HEK293 (cell line): ENCODE results near the gene TCEA3.

Source experiments
- CTCF ChIA-PET: fragments of 350-600 bp; formaldehyde crosslinking; extraction: SDS; loops from one replicate; lab custom pipeline; 2021; ENCODE audit warnings: antibody characterized with exemption; lab: Yijun Ruan, JAX
- POLR2A ChIA-PET: fragments of 300-600 bp; formaldehyde crosslinking; extraction: SDS; loops from one replicate; lab custom pipeline; 2020; ENCODE audit warnings: antibody characterized with exemption, inconsistent platforms; lab: Yijun Ruan, JAX
- H3K27ac ChIP-seq: fragments of 200-500 bp; sonication (Bioruptor generic); 2 replicates; pipeline ENCODE4 v1.5.1; 2014; ENCODE audit warnings: low read depth, low read length, control low read depth, inconsistent platforms; ENCODE audit errors: extremely low read depth
- H3K36me3 ChIP-seq, 2 experiments: fragments of 200-500 bp in 1 of 2; sonication (Bioruptor generic) in 1 of 2; 1 replicate in 1 of 2; 2 replicates in 1 of 2; pipeline ENCODE4 v1.5.1; 2014 to 2017; ENCODE audit warnings: inconsistent platforms in 2 of 2, low read length in 2 of 2; ENCODE audit not compliant: control insufficient read depth in 2 of 2, insufficient read depth in 1 of 2
- H3K4me1 ChIP-seq: fragments of 200-500 bp; sonication (Bioruptor generic); 2 replicates; pipeline ENCODE4 v1.5.1; 2014; ENCODE audit warnings: mild to moderate bottlenecking, low read length, inconsistent platforms; ENCODE audit not compliant: control insufficient read depth, insufficient read depth
- H3K4me3 ChIP-seq: 2 replicates; pipeline ENCODE4 v1.5.1; 2011; ENCODE audit warnings: low read depth, mild to moderate bottlenecking, control low read depth, low read length, moderate library complexity
- H3K9me3 ChIP-seq: fragments of 200-500 bp; sonication (Bioruptor generic); 2 replicates; pipeline ENCODE4 v1.5.1; 2014; ENCODE audit warnings: low read depth, low read length, inconsistent platforms; ENCODE audit not compliant: control insufficient read depth, insufficient read depth
- EGR2 ChIP-seq: fragments of 450-650 bp; formaldehyde crosslinking; IDR thresholded peaks from 2 replicates; pipeline ENCODE4 v1.5.1; 2016; ENCODE audit warnings: low read depth, missing biosample characterization, missing genetic modification characterization
- GLIS2 ChIP-seq: fragments of 450-650 bp; formaldehyde crosslinking; IDR thresholded peaks from 2 replicates; pipeline ENCODE4 v1.5.1; 2016; ENCODE audit warnings: missing biosample characterization, missing genetic modification characterization
- HOXD13 ChIP-seq: sonication (generic); formaldehyde crosslinking; IDR thresholded peaks from 2 replicates; pipeline ENCODE4 v1.8.0; 2022; ENCODE audit warnings: missing genetic modification reagents, borderline replicate concordance
- IKZF3 ChIP-seq: fragments of 450-650 bp; IDR thresholded peaks from 2 replicates; pipeline ENCODE4 v1.5.0; 2018; ENCODE audit warnings: missing biosample characterization, mild to moderate bottlenecking, missing genetic modification characterization, moderate library complexity
- MYNN ChIP-seq: fragments of 450-650 bp; formaldehyde crosslinking; IDR thresholded peaks from 2 replicates; pipeline ENCODE4 v1.5.1; 2016; ENCODE audit warnings: missing biosample characterization, missing genetic modification characterization, borderline replicate concordance
- MZF1 ChIP-seq: fragments of 450-650 bp; formaldehyde crosslinking; IDR thresholded peaks from 2 replicates; pipeline ENCODE4 v1.5.1; 2017; ENCODE audit warnings: missing biosample characterization, missing genetic modification characterization, borderline replicate concordance
- SETDB1 ChIP-seq: IDR thresholded peaks from one replicate; pipeline ENCODE4 v1.6.1; 2017; ENCODE audit warnings: mild to moderate bottlenecking, low read length, moderate library complexity, mixed read lengths; ENCODE audit not compliant: insufficient read length
- YY1 ChIP-seq: fragments of 450-650 bp; formaldehyde crosslinking; IDR thresholded peaks from 2 replicates; pipeline ENCODE4 v1.5.1; 2018; ENCODE audit warnings: missing biosample characterization, missing genetic modification characterization
- ZFP37 ChIP-seq: fragments of 450-650 bp; formaldehyde crosslinking; IDR thresholded peaks from 2 replicates; pipeline ENCODE4 v1.5.1; 2016; ENCODE audit warnings: missing biosample characterization, missing genetic modification characterization
- ZNF146 ChIP-seq: fragments of 450-650 bp; formaldehyde crosslinking; IDR thresholded peaks from 2 replicates; pipeline ENCODE4 v1.5.1; 2016; ENCODE audit warnings: missing biosample characterization, missing genetic modification characterization
- ZNF175 ChIP-seq: fragments of 450-650 bp; formaldehyde crosslinking; IDR thresholded peaks from 2 replicates; pipeline ENCODE4 v1.5.1; 2016; ENCODE audit warnings: missing biosample characterization, missing genetic modification characterization
- ZNF274 ChIP-seq, 2 experiments: fragments of 200-500 bp in 1 of 2; fragments of 450-650 bp in 1 of 2; sonication (Bioruptor generic) in 1 of 2; formaldehyde crosslinking in 1 of 2; IDR thresholded peaks; 2 replicates each; pipeline versions ENCODE4 v1.5.1 to v1.6.1; 2014 to 2016; ENCODE audit warnings: borderline replicate concordance in 1 of 2, inconsistent platforms in 1 of 2, low read length in 1 of 2, missing biosample characterization in 1 of 2, missing genetic modification characterization in 1 of 2
- ZNF416 ChIP-seq: fragments of 450-650 bp; formaldehyde crosslinking; IDR thresholded peaks from 2 replicates; pipeline ENCODE4 v1.5.1; 2016; ENCODE audit warnings: missing biosample characterization, missing genetic modification characterization
- ZNF423 ChIP-seq: fragments of 450-650 bp; formaldehyde crosslinking; IDR thresholded peaks from 2 replicates; pipeline ENCODE4 v1.5.1; 2016; ENCODE audit warnings: missing biosample characterization, missing genetic modification characterization
- ZNF529 ChIP-seq: fragments of 450-650 bp; formaldehyde crosslinking; IDR thresholded peaks from 2 replicates; pipeline ENCODE4 v1.5.1; 2017; ENCODE audit warnings: missing genetic modification characterization, missing biosample characterization; ENCODE audit not compliant: insufficient replicate concordance
- ZNF654 ChIP-seq: fragments of 450-650 bp; formaldehyde crosslinking; IDR thresholded peaks from 2 replicates; pipeline ENCODE4 v1.5.1; 2016; ENCODE audit warnings: low read depth, missing biosample characterization, missing genetic modification characterization
- ZNF843 ChIP-seq: fragments of 450-650 bp; formaldehyde crosslinking; IDR thresholded peaks from 2 replicates; pipeline ENCODE4 v1.5.1; 2016; ENCODE audit warnings: missing biosample characterization, missing genetic modification characterization
- TF ChIP-seq, protein P1 (sequence below): fragments of 450-650 bp; formaldehyde crosslinking; IDR thresholded peaks from 2 replicates; pipeline ENCODE4 v1.5.1; 2017; ENCODE audit warnings: missing biosample characterization, missing genetic modification characterization
- TF ChIP-seq, protein P2 (sequence below): fragments of 450-650 bp; formaldehyde crosslinking; IDR thresholded peaks from 2 replicates; pipeline ENCODE4 v1.5.1; 2016; ENCODE audit warnings: missing biosample characterization, missing genetic modification characterization
- TF ChIP-seq, protein P3 (sequence below): fragments of 450-650 bp; formaldehyde crosslinking; IDR thresholded peaks from 2 replicates; pipeline ENCODE4 v1.5.1; 2017; ENCODE audit warnings: missing biosample characterization, missing genetic modification characterization
- TF ChIP-seq, protein P4 (sequence below): fragments of 450-650 bp; formaldehyde crosslinking; IDR thresholded peaks from 2 replicates; pipeline ENCODE4 v1.5.1; 2016; ENCODE audit warnings: missing biosample characterization, missing genetic modification characterization
- TF ChIP-seq, protein P5 (sequence below): fragments of 450-650 bp; formaldehyde crosslinking; IDR thresholded peaks from 2 replicates; pipeline ENCODE4 v1.5.1; 2017; ENCODE audit warnings: missing biosample characterization, missing genetic modification characterization
- TF ChIP-seq, protein P6 (sequence below): fragments of 450-650 bp; formaldehyde crosslinking; IDR thresholded peaks from 2 replicates; pipeline ENCODE4 v1.5.1; 2016; ENCODE audit warnings: missing biosample characterization, missing genetic modification characterization
- TF ChIP-seq, protein P7 (sequence below): fragments of 450-650 bp; formaldehyde crosslinking; IDR thresholded peaks from 2 replicates; pipeline ENCODE4; 2016; ENCODE audit warnings: missing biosample characterization, missing genetic modification characterization

TCEA3 gene

DNA sequence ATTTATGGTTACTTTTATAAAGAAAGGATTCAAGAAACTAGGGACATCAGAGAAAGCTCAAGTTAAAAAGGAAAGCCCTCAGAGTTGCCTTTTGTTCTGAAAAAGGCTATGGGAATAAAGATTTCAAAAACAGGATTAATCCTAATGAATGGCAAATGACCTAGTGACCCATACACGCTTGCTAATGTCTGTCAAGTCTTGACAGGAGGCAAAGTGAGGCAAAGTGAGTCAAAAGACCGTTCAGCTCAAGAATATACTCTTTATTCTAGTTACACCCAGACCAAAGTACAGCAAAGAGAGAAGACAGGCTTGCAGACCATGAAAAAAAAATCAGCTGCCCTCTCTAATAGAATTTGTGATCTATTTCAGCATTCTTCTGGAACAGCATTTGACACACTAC is 58.4 kb downstream of the TCEA3 start:
- H3K4me1 ChIP-seq = peaks cover 12% of the 10 kb centered on the region
- no peak overlapping the region for H3K27ac ChIP-seq
- POLR2A ChIA-PET = interaction anchor here (1.7 kb wide), 1 partner anchor 22 kb away, joined by 15 read pairs; the partner anchor contains the start of gene HNRNPR
- peaks cover 0 to 53% of the 10 kb centered on the region in 2 experiments; a peak in 1 of 3 replicates for H3K36me3 ChIP-seq
- H3K4me3 ChIP-seq = no peak overlapping the region
- TF ChIP-seq ZNF654 (tag by site-specific recombination) = no peak
- no peak for TF ChIP-seq MYNN (tag by site-specific recombination)
- TF ChIP-seq, protein P1, sequence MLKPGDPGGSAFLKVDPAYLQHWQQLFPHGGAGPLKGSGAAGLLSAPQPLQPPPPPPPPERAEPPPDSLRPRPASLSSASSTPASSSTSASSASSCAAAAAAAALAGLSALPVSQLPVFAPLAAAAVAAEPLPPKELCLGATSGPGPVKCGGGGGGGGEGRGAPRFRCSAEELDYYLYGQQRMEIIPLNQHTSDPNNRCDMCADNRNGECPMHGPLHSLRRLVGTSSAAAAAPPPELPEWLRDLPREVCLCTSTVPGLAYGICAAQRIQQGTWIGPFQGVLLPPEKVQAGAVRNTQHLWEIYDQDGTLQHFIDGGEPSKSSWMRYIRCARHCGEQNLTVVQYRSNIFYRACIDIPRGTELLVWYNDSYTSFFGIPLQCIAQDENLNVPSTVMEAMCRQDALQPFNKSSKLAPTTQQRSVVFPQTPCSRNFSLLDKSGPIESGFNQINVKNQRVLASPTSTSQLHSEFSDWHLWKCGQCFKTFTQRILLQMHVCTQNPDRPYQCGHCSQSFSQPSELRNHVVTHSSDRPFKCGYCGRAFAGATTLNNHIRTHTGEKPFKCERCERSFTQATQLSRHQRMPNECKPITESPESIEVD = no peak
- TF ChIP-seq, protein P2, sequence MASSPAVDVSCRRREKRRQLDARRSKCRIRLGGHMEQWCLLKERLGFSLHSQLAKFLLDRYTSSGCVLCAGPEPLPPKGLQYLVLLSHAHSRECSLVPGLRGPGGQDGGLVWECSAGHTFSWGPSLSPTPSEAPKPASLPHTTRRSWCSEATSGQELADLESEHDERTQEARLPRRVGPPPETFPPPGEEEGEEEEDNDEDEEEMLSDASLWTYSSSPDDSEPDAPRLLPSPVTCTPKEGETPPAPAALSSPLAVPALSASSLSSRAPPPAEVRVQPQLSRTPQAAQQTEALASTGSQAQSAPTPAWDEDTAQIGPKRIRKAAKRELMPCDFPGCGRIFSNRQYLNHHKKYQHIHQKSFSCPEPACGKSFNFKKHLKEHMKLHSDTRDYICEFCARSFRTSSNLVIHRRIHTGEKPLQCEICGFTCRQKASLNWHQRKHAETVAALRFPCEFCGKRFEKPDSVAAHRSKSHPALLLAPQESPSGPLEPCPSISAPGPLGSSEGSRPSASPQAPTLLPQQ (tag by site-specific recombination) = no peak
- TF ChIP-seq HOXD13 (CRISPR knock-in tag) = no peak
- no peak for TF ChIP-seq ZNF416
- TF ChIP-seq, protein P3, sequence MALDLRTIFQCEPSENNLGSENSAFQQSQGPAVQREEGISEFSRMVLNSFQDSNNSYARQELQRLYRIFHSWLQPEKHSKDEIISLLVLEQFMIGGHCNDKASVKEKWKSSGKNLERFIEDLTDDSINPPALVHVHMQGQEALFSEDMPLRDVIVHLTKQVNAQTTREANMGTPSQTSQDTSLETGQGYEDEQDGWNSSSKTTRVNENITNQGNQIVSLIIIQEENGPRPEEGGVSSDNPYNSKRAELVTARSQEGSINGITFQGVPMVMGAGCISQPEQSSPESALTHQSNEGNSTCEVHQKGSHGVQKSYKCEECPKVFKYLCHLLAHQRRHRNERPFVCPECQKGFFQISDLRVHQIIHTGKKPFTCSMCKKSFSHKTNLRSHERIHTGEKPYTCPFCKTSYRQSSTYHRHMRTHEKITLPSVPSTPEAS (tag by site-specific recombination) = no peak
- TF ChIP-seq, all 188 proteins: peak for 0
- no peaks in the 10 kb centered on the region for H3K9me3 ChIP-seq
- CTCF ChIA-PET = no interaction called here

DNA sequence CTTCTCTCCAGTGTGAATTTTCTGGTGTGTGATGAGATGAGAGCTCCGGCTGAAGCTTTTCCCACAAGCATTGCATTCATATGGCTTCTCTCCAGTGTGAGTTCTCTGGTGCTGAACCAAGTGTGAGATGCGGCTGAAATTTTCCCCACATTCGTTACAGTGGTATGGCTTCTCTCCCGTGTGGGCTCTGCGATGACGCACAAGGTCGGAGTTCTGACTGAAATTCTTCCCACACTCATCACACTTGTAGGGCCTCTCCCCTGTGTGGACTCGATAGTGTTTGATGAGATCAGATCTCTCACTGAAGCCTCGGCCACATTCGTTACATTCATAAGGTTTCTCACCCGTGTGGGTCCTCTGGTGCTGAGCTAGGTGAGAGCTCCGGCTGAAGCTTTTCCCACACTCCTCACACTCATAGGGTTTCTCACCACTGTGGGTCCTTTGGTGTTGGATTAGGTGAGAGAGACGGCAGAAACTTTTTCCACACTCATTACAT is 62.3 kb downstream of the TCEA3 start:
- Histone ChIP-seq H3K4me3 (no peak overlapping the region), H3K27ac (no peak overlapping the region), H3K9me3 (no peaks in the 10 kb centered on the region), H3K4me1 (no peaks in the 10 kb centered on the region), H3K36me3 (peaks cover 0 to 71% of the 10 kb centered on the region in 2 experiments; a peak in 1 of 3 replicates)
- CTCF ChIA-PET = interaction anchor here (0.6 to 0.7 kb wide), 2 partner anchors 22 to 555 kb away, joined by 3 to 7 read pairs; no protein-coding TSS in a partner anchor
- POLR2A ChIA-PET = interaction anchor here (2.6 kb wide), 1 partner anchor 18 kb away, joined by 24 read pairs; the partner anchor contains the start of gene HNRNPR
- TF ChIP-seq ZNF529 (tag by site-specific recombination) (peak; percentile 15), ZNF423 (tag by site-specific recombination) (no peak), ZNF146 (tag by site-specific recombination) (no peak), ZNF175 (no peak), EGR2 (tag by site-specific recombination) (no peak), ZFP37 (tag by site-specific recombination) (no peak), MZF1 (no peak), ZNF274 (IDR thresholded peaks at IDR 0.05; ENCODE audit: low read length) (no peak), ZNF274 (tag by site-specific recombination; IDR thresholded peaks at IDR 0.05; ENCODE audit: borderline replicate concordance) (peak; percentile 97), SETDB1 (peak; percentile 100), ZNF843 (tag by site-specific recombination) (no peak), GLIS2 (tag by site-specific recombination) (no peak), IKZF3 (tag by site-specific recombination) (no peak), YY1 (tag by site-specific recombination) (no peak)
- TF ChIP-seq, protein P4, sequence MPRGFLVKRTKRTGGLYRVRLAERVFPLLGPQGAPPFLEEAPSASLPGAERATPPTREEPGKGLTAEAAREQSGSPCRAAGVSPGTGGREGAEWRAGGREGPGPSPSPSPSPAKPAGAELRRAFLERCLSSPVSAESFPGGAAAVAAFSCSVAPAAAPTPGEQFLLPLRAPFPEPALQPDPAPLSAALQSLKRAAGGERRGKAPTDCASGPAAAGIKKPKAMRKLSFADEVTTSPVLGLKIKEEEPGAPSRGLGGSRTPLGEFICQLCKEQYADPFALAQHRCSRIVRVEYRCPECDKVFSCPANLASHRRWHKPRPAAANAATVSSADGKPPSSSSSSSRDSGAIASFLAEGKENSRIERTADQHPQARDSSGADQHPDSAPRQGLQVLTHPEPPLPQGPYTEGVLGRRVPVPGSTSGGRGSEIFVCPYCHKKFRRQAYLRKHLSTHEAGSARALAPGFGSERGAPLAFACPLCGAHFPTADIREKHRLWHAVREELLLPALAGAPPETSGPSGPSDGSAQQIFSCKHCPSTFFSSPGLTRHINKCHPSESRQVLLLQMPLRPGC (tag by site-specific recombination) = no peak
- TF ChIP-seq, protein P5, sequence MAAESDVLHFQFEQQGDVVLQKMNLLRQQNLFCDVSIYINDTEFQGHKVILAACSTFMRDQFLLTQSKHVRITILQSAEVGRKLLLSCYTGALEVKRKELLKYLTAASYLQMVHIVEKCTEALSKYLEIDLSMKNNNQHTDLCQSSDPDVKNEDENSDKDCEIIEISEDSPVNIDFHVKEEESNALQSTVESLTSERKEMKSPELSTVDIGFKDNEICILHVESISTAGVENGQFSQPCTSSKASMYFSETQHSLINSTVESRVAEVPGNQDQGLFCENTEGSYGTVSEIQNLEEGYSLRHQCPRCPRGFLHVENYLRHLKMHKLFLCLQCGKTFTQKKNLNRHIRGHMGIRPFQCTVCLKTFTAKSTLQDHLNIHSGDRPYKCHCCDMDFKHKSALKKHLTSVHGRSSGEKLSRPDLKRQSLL (tag by site-specific recombination) = no peak
- TF ChIP-seq, protein P6, sequence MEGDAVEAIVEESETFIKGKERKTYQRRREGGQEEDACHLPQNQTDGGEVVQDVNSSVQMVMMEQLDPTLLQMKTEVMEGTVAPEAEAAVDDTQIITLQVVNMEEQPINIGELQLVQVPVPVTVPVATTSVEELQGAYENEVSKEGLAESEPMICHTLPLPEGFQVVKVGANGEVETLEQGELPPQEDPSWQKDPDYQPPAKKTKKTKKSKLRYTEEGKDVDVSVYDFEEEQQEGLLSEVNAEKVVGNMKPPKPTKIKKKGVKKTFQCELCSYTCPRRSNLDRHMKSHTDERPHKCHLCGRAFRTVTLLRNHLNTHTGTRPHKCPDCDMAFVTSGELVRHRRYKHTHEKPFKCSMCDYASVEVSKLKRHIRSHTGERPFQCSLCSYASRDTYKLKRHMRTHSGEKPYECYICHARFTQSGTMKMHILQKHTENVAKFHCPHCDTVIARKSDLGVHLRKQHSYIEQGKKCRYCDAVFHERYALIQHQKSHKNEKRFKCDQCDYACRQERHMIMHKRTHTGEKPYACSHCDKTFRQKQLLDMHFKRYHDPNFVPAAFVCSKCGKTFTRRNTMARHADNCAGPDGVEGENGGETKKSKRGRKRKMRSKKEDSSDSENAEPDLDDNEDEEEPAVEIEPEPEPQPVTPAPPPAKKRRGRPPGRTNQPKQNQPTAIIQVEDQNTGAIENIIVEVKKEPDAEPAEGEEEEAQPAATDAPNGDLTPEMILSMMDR = no peak
- TF ChIP-seq, protein P7, sequence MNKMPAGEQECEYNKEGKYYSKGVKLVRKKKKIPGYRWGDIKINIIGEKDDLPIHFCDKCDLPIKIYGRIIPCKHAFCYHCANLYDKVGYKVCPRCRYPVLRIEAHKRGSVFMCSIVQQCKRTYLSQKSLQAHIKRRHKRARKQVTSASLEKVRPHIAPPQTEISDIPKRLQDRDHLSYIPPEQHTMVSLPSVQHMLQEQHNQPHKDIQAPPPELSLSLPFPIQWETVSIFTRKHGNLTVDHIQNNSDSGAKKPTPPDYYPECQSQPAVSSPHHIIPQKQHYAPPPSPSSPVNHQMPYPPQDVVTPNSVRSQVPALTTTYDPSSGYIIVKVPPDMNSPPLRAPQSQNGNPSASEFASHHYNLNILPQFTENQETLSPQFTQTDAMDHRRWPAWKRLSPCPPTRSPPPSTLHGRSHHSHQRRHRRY = no peak
